LoVo (cell line): ENCODE measurements around the gene TXNDC5.
"Not testable (repeated sequence)": the region's sequence is repeated elsewhere in the genome, so short reads cannot be mapped to it uniquely, and the experiment has no call there.

ENCODE experiments used
- DNase-seq: peaks from one replicate; pipeline ENCODE4 v3.0.0-alpha.2; 2016; ENCODE audit warnings: low spot score

Gene TXNDC5

DNA sequence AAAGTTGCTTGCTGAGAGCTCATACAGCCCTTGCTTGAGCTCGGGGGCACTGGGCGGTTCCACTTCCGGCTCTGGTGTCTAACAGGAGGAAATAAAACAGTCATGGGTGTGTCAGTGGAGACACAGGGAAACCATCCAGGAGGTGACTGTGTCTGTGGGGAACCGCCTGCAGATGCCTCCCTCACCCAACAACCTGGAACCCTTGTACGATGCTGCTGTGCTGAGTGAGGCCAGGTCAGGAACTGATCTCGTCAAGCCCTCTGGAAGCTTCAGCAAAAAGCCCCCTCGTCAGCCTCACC lies 15.5 kb downstream of the TXNDC5 start:
- DNase-seq, result no peak

DNA sequence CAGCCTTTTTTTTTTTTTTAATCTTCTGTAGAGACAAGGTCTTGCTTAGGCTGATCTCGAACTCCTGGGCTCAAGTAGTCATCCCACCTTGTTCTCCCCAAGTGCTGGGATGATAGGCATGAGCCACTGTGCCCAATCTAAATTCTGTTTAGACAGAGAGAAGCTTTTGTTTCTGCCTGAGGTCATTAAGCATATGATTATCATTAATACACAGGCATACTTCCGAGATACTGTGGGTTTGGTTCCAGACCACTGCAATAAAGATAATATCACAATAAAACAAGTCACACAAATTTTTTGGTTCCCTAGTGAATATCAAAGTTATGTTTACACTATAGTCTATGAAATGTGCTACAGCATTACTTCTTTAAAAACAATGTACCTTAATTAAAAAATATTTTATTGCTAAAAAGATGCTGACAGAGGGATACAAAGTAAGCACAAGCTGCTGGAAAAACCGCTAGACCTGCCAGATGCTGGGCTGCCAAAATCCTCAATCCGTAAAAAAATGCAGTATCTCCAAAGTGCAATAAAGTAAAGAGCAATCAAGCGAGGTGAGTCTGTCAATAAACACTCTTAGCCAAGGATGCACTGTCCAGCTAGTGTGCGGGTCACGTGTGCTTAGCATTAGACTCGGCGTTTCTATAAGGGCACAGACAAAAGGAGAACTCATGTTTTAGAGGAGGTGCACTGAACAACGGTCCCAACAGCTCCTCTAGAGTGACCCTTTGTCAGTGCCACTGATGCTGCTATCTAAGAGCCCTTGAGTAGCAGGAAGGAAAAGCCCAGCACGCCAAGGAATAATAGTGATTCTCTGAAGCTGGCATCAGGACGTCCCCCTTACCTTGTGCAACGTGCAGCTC lies 16.1 kb downstream of the TXNDC5 start:
- DNase-seq, result no peak

DNA sequence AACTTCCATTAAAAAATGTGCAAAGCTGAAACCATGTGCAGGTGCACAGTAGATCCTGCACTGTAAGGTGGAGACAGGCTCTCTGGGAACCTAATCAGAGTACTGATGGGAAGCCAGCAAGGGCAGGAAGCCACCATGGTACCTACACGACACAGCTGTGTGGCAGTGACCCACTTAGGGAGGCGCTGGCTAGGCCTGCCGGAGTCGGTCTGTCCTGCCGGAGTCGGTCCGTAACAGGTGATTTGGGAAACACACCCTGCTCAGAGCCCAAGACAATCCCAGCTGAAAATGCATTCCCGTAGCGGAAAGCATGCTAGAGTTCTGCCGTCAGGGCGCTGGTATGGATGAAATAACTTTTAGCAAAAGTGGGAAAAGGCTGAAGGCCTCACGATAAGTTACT lies 17.2 kb downstream of the TXNDC5 start:
- no peak for DNase-seq

DNA sequence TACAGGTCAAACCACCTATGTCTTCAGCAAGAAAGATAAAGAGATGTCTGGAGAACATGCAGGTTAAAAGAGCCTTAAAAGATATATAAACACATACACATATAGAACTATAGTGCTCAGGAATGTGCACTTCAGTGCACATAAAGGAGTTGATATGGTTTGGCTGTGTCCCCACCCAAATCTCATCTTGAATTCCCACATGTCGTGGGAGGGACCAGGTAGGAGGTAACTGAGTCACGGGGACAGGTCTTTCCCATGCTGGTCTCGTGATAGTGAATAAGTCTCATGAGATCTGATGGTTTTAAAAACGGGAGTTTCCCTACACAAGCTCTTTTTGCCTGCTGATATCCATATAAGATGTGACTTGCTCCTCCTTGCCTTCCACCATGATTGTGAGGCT lies 18.2 kb downstream of the TXNDC5 start:
- DNase-seq, result not testable (repeated sequence)

DNA sequence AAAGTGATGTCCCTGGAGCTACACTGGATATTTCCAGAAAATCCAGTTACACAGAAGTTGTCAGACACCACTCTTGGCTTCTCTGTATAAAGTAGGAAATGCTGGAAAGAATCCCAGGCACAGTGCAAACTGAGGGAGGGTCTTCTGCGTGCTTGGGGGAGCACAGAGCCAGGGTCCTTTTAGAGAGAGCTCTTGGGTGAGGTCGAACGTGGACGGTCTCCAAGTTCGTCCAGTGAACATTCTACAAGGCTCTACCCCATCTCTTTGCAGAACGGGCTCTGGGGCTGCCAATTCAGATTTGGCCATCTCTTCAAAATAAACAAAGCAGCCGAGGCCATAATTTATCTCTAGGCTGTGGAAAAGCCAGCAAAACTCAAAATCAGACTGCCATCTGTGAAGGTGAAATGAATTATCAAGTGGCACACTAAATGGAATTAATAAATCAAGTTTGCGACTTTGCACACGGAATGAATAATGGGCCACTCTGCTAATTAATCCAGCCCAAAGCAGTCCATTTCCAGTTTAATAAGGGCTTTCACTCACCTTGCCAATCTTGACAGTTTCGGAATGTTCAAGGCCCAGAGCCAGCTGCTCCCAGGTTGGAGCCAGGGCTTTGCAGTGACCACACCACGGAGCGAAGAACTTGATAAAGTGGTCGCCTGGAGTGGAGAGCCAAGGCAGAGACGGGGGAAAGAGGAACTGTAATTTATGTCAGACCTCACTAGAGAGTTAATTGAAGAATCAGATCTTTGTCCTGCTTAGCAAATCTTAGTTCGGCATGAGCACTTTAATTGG lies 19.3 kb downstream of the TXNDC5 start:
- no peak for DNase-seq

DNA sequence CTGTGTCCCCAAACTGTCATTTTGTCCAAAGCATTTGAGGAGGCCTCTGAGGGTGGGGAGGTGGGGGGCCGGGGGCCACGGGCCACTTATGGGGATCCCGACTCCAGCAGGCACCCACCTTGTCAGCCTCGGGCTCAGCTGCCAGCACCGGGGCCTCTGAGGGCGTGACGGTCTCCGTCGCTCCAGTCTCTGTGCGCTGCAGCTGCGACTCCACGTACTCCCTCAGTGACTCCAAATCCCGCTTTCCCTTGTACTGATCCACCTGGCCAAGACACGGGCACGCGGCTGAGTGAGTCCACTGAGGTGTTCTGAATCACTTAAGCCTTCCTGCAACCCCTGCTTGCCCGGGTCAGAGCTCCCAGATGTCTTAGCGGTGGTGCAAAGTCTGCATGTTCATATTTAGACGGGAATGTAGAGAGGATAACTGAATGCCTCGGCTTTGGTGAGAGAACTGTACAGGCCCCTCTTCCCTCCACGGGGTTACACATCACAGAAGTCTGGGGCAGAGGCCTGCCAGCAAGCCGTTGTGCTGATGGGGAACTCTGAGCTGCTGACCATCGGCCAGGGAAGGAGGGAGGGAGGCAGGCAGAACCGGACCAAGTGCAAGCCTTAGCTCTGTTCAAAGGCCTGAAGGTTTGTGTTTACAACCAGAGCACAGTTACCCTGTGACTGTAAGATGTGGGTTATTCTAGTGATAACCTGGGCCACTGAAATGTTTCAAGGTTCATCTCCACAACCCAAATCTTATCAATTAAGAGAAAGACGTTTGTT lies 21.8 kb downstream of the TXNDC5 start:
- DNase-seq, result no peak

DNA sequence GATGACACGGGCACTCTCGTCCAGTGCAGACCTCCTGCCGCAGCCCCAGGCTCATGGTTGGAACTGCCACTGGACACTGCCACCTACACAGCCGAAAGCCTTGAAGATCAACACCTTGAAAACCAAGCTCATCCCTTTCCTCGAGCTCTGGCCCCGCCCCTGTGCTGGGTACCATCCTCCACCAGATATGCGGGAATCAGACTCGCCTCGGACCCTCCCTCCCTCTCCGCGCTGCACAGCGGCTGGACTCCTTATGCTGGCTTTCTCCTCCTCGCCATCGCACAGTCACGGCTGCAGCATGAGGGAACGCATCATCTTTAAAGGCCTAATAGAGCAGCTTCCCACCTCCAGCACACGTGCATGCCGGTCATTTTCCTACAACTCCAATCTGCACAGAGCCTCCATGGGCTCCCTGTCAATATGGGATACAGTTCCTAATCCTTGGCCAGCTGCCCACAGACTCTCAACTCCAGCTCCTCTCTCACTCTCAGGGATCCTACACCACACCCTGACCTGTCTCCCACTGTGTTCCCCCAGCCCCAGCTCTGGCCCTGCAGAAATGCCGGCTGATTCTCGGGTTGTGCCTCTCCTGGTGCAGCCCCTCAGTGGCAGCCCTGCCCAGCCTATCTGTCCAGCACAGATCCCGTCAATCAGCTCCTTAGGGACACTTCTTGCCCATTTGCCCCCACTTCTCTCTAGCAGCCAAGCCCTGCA lies 23.2 kb downstream of the TXNDC5 start:
- DNase-seq, result no peak

DNA sequence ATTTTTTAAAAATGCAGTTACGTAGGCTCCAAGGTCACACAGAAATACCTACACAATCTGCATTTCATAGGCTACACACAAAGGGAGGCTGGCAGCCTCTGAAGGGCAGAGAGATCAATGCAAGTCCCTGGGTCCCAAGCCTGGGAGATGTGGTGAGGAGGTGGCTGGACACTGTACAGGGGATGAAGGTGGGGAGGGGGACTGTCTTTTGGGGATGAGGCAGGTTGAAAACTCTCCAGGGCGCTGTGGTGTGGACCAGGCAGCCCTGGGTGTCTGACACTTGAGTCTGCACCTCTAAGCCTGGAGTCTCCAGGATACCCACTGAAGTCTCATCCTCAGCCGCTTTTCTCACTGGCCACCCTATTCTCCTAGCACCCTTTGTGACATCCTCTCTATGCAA lies 24.5 kb downstream of the TXNDC5 start:
- no peak for DNase-seq

DNA sequence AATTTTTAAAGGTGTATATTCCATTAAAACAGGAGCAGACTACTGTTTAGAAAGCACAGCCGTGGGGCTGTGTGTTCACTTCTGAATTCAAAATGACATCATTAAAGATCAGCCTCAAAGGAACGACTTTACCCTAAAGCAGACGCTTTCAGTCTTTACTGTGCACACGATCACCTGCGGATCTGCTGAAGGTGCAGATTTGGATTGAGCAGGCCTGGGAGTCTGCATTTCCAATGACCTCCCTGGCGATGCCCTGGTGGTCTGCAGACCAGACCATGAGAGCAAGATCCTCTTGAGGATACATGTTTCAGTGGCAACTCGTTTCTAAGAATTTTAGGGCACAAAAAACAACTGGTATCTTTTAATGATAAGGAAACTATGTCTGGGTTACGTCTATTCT lies 27.2 kb downstream of the TXNDC5 start:
- DNase-seq, result no peak

DNA sequence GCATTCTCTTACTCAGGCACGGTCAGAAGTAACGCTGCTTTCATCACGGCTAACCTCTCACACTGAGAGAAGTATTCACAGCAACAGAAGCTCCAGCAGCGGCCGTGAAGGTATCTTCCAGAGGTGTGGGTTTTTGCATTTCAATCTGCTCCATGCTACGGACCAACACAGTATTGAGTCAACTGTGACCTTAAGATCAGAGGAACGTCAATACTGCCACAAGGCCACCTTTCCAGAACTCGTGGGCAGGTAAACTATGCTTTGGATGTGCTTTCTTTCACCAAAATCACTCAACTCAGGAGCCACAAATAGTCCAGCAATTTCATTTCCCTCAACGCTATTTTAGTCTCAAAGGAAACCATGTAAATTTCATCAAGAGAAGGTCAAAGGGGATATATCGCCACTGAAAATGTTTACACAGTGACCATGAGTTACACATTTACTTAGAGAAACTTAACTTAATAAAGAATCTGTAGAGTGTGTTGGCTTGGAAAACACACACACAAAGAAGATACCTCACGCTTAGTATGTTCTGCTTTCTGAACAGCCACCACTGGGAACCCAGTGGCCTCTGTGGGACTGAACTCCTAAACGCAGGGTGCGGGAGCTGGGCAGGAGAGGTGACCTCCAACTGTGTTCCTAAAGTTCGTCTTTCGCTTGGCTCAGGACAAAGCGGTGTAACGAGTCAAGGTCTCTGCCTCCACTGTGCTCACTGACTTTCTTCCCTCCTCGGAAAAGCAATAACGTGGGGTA lies 27.9 kb downstream of the TXNDC5 start:
- DNase-seq, result no peak

DNA sequence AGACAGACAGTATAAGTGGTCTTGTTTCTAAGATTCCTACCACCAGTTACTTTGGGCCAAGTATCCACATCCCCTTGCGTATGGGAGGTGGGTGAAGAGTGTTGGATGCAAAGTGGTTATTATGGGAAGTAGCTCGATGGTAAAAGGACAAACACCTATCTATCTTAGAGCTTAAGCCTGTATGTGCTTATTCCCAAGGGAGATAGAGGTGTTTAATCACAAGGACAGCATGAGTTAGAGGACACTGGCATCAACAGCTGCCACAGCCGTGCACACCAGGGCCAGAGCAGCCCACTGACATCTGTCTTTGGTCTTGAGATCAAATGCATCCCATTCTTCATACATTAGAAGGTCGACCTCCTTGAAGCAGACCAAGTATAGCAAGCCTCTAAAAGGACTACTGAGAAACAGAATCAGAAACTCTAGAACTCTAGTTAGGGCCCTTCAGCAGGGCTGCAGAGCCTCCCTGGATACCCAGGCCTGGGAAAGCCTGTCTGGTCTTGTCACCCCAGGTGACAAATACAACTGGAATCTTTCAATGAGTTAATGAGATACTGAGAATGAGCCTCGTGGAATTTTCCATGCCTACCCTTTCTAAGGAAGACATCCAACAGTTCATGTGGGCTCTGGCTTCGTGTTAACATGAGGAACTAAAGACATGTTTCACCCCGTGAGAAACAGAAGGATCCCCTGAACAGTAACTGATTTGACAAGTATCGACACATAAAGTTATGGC lies 28.7 kb downstream of the TXNDC5 start:
- no peak for DNase-seq

DNA sequence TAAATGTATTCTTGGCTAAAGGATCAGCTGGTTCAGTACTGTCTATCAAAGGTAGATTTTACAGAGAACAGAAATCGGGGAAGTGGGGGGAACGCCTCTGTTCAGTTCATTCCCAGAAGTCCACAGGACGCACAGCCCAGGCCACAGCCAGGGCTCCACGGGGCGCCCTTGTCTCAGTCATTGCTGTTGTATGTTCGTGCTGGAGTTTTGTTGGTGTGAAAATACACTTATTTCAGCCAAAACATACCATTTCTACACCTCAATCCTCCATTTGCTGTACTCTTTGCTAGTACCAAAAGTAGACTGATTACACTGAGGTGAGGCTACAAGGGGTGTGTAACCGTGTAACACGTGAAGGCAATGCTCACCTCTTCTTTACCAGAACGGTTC lies 29.9 kb downstream of the TXNDC5 start:
- DNase-seq, result no peak

DNA sequence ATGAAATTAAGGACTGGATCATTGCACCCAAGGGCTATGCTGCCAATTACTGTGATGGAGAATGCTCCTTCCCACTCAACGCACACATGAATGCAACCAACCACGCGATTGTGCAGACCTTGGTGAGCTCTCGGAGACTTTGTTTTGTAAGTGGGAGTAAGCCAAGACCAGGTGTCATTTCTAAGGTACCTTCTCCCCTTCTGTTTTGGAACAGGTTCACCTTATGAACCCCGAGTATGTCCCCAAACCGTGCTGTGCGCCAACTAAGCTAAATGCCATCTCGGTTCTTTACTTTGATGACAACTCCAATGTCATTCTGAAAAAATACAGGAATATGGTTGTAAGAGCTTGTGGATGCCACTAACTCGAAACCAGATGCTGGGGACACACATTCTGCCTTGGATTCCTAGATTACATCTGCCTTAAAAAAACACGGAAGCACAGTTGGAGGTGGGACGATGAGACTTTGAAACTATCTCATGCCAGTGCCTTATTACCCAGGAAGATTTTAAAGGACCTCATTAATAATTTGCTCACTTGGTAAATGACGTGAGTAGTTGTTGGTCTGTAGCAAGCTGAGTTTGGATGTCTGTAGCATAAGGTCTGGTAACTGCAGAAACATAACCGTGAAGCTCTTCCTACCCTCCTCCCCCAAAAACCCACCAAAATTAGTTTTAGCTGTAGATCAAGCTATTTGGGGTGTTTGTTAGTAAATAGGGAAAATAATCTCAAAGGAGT lies 30.4 kb downstream of the TXNDC5 start:
- no peak for DNase-seq

DNA sequence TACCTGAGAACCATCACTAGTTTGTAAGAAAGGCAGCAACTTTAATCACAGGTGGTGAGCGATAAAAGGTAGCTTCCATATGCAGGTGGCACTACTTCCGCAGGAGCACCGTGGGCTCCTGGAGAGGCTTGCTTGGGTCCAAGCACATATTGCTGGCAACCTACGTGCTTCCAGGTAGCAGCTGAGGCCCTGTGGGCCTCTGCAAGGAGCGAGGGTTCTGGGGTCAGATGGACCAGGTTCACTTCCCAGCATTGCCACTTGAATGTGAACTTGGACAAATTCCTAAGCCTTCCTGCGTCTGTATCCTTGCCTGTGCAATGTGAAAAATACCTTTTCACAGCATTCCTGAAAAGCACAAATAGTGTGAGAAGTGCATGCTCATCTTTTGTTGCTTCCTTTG lies 31.0 kb downstream of the TXNDC5 start:
- no peak for DNase-seq

DNA sequence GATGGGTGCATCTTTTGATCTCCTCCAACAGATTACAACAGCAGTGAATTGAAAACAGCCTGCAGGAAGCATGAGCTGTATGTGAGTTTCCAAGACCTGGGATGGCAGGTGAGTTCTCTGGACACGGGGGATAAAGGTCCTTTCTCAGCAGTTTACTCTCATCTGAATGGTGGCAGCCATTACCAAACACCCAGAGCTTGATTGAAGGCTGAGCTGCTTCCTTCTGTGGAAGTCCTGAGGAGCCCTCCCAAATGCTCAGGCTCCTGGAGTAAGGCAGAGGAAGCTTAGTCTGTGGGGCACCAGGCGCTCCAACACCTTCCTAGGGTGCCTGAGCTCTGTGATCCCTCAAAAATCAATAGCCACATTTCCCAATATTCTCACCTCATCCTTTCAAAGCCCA lies 31.5 kb downstream of the TXNDC5 start:
- DNase-seq, result no peak

DNA sequence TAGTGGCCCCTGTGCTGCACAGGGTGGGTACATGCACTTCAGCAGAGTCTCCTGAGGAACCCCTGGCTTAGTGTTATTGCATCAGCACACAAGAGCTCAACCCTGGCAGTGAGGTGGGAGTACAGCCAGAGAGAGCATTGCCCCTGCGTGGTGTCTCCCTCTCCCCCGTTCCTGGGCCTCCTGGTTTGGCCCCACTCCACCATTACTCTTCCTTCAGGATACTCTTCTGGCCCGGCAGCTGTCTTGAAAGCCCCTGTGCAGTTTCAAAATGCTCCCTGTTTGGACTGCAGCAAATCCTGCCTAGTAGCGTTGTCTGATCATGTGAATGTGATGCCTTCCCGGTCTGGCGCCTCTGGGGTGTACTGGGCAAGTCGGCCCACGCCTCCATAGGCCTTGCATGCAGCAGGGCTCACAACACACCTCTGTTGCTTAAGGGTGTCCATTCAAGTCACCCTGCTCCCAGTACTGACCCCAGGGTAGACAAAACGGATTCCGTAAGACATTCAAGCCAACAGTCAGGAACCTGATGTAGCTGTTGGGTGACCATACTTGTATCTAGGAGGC lies 32.1 kb downstream of the TXNDC5 start:
- DNase-seq, result no peak

DNA sequence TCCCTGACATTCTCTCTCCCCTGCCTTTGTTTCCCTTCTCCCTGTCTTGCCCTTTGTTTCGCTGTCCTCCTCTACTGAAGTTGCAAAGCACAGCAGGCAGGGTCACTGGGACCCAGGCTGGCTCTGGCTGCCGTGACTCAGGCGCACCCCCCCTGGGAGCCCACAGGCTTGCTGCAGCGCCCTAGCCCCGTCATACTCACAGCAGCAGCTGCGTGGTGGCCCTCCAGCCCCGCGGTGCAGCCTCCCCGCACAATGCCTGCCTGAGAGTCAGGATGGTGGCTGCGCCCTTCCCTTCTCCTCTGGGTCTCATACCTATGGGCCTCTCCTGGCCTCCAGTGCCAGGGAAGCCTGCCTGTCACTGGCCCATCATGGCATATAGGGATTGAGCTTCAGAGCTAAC lies 41.7 kb downstream of the TXNDC5 start:
- no peak for DNase-seq

DNA sequence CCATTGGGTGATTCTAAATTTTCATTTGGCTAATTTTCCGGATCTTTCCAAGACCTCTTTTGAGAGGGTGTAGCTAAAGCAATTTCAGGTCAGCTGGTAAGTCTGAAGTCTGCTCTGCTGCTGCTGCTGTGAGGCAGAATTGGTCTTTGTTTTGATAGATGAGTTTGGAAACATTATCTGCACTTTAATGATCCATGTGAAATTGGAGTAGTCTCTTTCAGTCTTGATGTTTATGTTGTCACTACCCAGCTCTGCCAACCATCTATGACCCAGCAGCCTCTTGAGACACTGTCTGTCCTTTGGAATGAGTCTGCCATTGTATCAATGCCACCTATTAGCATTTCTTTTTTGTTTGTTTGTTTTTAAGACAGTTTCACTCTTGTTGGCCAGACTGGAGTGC lies 44.1 kb downstream of the TXNDC5 start:
- no peak for DNase-seq

DNA sequence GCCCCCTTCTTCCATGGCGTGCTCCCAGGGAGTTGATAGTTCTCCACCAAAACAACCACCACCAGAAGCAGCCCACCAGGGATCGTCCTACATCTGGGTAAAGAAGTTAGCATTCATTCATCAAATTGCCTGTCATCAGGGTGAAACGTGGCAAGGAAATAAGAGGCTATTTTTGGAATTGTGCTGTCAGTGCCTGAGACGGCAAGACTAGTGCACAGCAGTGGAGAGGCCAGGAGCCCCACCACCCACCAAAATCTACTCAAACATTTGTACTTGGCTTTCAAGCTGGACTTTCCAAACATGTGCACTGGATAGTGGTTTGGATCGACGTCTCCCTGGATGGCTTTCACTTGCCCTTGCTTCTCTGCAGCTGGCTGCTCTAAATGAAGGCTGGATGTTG lies 44.8 kb downstream of the TXNDC5 start:
- DNase-seq, result no peak

DNA sequence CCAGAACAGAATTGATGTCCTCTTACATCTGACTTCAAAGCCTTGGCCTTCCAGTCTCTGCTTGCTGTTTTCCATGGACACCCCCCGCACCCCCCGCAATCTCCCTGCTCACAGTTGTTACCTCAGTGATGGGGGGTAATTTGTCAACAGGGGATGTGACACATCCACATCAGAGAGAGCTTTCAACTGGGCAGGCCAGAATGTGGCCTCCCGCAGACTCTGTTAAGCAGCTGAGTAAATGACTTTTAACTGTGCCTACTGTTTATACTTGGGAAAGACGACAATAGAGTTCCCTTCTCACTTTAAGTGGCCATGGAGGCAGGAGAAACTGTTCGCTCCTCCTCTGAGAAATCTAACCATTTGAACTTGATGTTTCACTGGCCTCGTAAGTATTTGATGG lies 51.0 kb downstream of the TXNDC5 start:
- DNase-seq, result no peak
